ENCODE measurements around the gene USP14.
"Not testable (repeated sequence)": the region's sequence is repeated elsewhere in the genome, so short reads cannot be mapped to it uniquely, and the experiment has no call there.

GRCh38 chr18:110351-111201, 47.8 kb upstream of the USP14 start:
- not testable (repeated sequence) for TF ChIP-seq EZH2 (IDR thresholded peaks at IDR 0.05; ENCODE audit: low read depth); CTCF (conservative IDR thresholded peaks at IDR 0.05)
